Measurements from ENCODE around the gene MAGEF1.

MAGEF1 gene

DNA sequence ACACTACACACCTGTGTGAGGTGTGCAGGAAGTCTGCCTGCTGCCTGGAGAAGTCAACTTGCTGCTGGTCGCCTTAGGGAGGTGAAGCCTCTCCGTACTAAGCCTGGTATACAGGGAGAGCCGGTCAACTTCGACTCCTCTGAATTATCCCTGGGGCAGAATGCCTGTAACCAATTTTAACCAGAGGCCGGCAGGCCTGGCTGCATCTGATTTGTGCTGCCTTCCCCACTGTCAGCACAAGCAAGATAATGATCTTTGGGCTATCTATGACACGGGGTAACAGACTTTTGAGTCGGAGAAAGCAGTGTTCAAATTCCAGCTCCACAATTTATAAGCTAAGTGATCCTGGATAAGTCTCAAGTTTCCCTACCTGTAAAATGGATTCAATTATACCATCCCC, 42.3 kb downstream of the MAGEF1 start:
- DNase-seq (ENCODE audit: low read depth in 2 of 2): no peak

DNA sequence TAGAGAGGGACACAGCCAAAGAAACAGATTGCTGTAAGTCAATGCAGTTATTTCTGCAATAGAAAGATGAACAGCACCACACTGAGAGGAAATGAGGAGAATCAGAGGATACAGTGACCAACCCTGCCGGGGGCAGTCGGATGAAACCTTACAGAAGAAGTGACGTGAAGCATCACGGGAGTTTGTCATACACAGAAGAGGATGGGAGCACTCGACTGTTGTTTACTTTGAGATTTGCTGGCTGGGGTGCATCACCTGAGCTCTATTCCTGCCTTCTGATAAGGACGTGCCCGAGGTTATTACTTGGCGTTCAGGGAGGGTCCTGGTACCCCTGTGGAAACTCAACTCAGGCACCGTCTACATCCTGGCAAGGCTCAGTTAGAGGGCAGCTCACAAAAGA, 45.4 kb downstream of the MAGEF1 start:
- DNase-seq (ENCODE audit: low read depth in 2 of 2): no peak

DNA sequence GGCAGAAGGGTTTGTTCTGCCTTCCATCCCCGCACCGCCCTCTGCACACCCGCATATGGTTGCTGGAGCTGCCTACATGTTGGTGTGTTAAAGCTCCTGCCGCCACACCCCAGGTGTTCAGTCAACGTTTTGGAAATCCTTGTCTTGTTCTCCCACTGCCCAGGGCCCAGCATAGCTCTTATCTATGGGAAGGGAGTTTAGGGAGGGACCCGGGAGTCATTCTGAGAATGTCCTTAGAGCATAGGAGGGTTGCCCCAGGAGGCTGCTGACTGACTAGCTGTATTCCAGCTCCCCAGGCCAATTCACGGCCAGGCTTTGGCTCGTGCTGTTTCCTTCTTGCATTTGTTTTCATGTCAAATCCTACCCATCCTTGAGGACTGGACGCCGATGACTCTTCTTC, 46.8 kb downstream of the MAGEF1 start:
- no peak for DNase-seq (ENCODE audit: low read depth in 2 of 2)

DNA sequence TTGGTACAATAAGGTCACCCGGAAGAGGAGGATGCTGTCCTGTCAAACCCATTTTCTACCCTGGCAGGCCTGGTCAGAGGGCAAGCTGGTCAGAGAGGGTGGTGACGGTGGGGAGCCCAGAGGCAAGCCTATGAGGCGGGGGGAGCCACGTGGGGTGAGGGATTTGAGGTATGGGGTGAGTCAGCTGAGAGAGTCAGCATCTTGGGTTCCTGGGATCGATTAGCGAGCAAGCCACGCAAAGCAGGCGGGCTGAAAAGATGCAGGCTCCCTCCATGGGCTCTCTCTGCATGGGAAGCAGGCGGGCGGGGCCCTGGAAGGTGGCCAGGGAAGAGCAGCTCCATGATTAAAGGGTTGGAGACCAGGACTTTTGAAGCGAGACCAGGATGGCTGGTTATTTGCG, 48.1 kb downstream of the MAGEF1 start:
- DNase-seq (ENCODE audit: low read depth in 2 of 2): no peak

DNA sequence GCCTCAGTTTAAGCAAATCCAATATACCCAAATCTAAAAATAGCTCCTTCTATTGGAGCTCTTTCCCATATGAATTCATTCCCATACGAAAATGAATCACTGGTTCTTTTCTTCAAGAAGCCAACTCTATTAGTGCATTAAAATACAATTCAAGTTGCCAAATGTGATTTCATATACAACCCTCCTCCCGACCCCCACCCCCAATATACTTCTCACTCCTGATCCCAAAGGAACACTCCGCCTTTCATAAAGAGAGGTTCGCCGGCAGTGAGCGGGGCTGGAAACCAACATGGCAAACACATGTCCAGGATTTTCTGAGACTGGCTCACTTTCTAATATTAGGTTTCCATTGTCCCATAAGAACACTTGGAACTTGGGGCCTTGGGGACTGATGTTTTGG, 48.5 kb downstream of the MAGEF1 start:
- no peak for DNase-seq (ENCODE audit: low read depth in 2 of 2)

DNA sequence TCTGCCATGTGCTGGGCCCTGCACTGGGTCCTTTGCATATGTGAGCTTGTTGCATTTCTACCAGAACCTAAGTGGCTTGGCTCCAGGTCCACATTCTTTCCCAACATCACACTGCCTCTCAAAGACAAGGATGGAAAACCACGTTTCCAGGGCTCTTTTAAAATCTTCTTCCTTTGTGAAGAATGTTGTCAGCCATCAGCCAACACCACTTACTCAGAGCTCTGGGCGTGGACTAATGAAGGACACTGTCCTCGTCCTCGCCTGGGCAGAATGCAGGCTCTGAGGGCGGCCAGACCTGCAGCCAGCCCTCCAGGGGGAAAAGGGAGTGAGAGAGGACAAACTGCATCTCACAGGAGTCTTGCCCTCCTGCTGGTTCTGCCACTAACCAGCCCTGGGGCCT, 49.7 kb downstream of the MAGEF1 start:
- DNase-seq (ENCODE audit: low read depth in 2 of 2): no peak

DNA sequence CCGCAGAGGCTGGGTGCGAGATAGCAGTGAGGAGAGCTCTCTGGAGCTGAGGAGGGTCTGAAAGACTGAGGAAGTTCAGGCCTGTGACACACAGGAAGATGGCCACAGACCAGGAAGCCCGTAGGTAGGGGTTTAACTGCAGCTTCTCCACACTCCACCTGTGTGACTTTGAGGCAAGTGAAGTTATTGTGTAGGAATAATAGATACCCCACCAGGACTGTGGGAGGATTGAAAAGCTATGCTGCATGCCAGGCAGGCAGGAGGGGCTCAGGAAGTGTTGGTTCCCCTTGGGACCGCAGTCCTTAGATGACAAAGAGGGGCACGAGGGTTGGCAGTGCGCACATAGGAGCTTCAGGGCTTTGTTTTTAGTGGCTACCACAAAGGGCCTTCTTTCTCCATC, 50.9 kb downstream of the MAGEF1 start:
- DNase-seq (ENCODE audit: low read depth in 2 of 2): no peak

Measured in stimulated activated CD4-positive, alpha-beta T cell treated with anti-CD3 and anti-CD28 coated beads, Interleukin-1b, Interleukin-23, amount 100 ng/mL, for 1 hour (primary cell).